ENCODE results near the gene TP53BP2. TPM values are rescaled to one million over a fixed set of nuclear protein-coding genes. Genes with fewer than 3 reads are reported as not detected.
A peak's percentile ranks its signal among the peaks of the same experiment; 100 is the strongest.
"Not testable (repeated sequence)": the region's sequence is repeated elsewhere in the genome, so short reads cannot be mapped to it uniquely, and the experiment has no call there.

Gene TP53BP2
- total RNA-seq, 4 donors from 2014 or later: 26.6 to 106 (median 43.8) TPM

- H3K4me3 ChIP-seq: no peak overlapping the region
- H3K4me1 ChIP-seq: peaks cover 67 to 88% (median 83%) of the 10 kb centered on the region in 4 donors
- TF ChIP-seq POLR2A (IDR thresholded peaks at IDR 0.05; ENCODE audit: low read depth): no peak
- TF ChIP-seq, protein P1, sequence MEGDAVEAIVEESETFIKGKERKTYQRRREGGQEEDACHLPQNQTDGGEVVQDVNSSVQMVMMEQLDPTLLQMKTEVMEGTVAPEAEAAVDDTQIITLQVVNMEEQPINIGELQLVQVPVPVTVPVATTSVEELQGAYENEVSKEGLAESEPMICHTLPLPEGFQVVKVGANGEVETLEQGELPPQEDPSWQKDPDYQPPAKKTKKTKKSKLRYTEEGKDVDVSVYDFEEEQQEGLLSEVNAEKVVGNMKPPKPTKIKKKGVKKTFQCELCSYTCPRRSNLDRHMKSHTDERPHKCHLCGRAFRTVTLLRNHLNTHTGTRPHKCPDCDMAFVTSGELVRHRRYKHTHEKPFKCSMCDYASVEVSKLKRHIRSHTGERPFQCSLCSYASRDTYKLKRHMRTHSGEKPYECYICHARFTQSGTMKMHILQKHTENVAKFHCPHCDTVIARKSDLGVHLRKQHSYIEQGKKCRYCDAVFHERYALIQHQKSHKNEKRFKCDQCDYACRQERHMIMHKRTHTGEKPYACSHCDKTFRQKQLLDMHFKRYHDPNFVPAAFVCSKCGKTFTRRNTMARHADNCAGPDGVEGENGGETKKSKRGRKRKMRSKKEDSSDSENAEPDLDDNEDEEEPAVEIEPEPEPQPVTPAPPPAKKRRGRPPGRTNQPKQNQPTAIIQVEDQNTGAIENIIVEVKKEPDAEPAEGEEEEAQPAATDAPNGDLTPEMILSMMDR (IDR thresholded peaks at IDR 0.05): no peak
- no peak for TF ChIP-seq POLR2AphosphoS5 (IDR thresholded peaks at IDR 0.05)
- TF ChIP-seq EP300 (IDR thresholded peaks at IDR 0.05): no peak
- WGBS: 40% methylated on average over 2 of the region's 7 CpGs
- H3K27ac ChIP-seq (replicated peaks in 1 of 4): peak overlapping the region; percentile 34 to 81 (median 58)
- no peaks in the 10 kb centered on the region for H3K9me3 ChIP-seq
- intact Hi-C loops (cut with DNase I): no loop called here
- DNase-seq (ENCODE audit: extremely low spot score): no peak
- peaks cover 0 to 3% (median 0%) of the 10 kb centered on the region in 4 donors for H3K36me3 ChIP-seq
- H3K27me3 ChIP-seq: no peaks in the 10 kb centered on the region
Observed at GRCh38 chr1:223737342-223737741, 108.4 kb downstream of the TP53BP2 start.

- peak overlapping the region; percentile 34 to 81 (median 58) for H3K27ac ChIP-seq (replicated peaks in 1 of 4)
Observed at GRCh38 chr1:223736638-223737037, 109.1 kb downstream of the TP53BP2 start.

GRCh38 chr1:223733898-223734852 is 111.6 kb downstream of the TP53BP2 start:
- peak overlapping the region; percentile 62 to 72 (median 68) for H3K27ac ChIP-seq (replicated peaks in 1 of 4)
- WGBS: 73% methylated on average over 20 of the region's 20 CpGs
- TF ChIP-seq EP300 (IDR thresholded peaks at IDR 0.05): no peak
- TF ChIP-seq POLR2AphosphoS5 (IDR thresholded peaks at IDR 0.05): no peak
- TF ChIP-seq, protein P1 (IDR thresholded peaks at IDR 0.05): no peak
- TF ChIP-seq POLR2A (IDR thresholded peaks at IDR 0.05; ENCODE audit: low read depth): no peak
- peaks cover 66 to 96% (median 85%) of the 10 kb centered on the region in 4 donors for H3K4me1 ChIP-seq
- H3K9me3 ChIP-seq: no peaks in the 10 kb centered on the region
- intact Hi-C loops (cut with DNase I): no loop called here
- no peaks in the 10 kb centered on the region for H3K27me3 ChIP-seq
- H3K4me3 ChIP-seq: no peak overlapping the region
- DNase-seq (ENCODE audit: extremely low spot score): no peak
- H3K36me3 ChIP-seq: peaks cover 0 to 3% (median 0%) of the 10 kb centered on the region in 4 donors

More at GRCh38 chr1:223736638-223737037, 109.1 kb downstream of the TP53BP2 start:
- DNase-seq (ENCODE audit: extremely low spot score); H3K9me3 ChIP-seq; H3K27me3 ChIP-seq; intact Hi-C loops (cut with DNase I); H3K36me3 ChIP-seq; H3K4me3 ChIP-seq: not testable (repeated sequence)
- 99% methylated on average over 5 of the region's 5 CpGs for WGBS
- peaks cover 67 to 91% (median 86%) of the 10 kb centered on the region in 4 donors for H3K4me1 ChIP-seq

GRCh38 chr1:223732993-223733798 is 112.6 kb downstream of the TP53BP2 start:
- 58% methylated on average over 6 of the region's 6 CpGs for WGBS

GRCh38 chr1:223731133-223731770 is 114.5 kb downstream of the TP53BP2 start:
- Histone ChIP-seq H3K27ac (replicated peaks in 1 of 4) (peak overlapping the region; percentile 64 to 72 (median 71)), H3K9me3 (no peaks in the 10 kb centered on the region), H3K36me3 (peaks cover 0 to 15% (median 7%) of the 10 kb centered on the region in 4 donors), H3K4me3 (no peak overlapping the region), H3K4me1 (peaks cover 66 to 96% (median 76%) of the 10 kb centered on the region in 4 donors), H3K27me3 (no peaks in the 10 kb centered on the region)
- intact Hi-C loops (cut with DNase I): no loop called here
- WGBS: 37% methylated on average over 13 of the region's 13 CpGs
- DNase-seq (ENCODE audit: extremely low spot score): no peak
- peak in 1 of 2 donors; percentile 54 for TF ChIP-seq POLR2AphosphoS5 (IDR thresholded peaks at IDR 0.05)
- TF ChIP-seq, protein P1 (IDR thresholded peaks at IDR 0.05): no peak

More at GRCh38 chr1:223732993-223733798, 112.6 kb downstream of the TP53BP2 start:
- H3K9me3 ChIP-seq: no peaks in the 10 kb centered on the region
- intact Hi-C loops (cut with DNase I): no loop called here
- TF ChIP-seq EP300 (IDR thresholded peaks at IDR 0.05): no peak
- no peak for TF ChIP-seq POLR2AphosphoS5 (IDR thresholded peaks at IDR 0.05)
- H3K4me3 ChIP-seq: no peak overlapping the region
- DNase-seq (ENCODE audit: extremely low spot score): no peak
- H3K27me3 ChIP-seq: no peaks in the 10 kb centered on the region
- peaks cover 58 to 94% (median 75%) of the 10 kb centered on the region in 4 donors for H3K4me1 ChIP-seq
- H3K27ac ChIP-seq (replicated peaks in 1 of 4): peak overlapping the region; percentile 62 to 72 (median 68)
- peaks cover 0 to 11% (median 7%) of the 10 kb centered on the region in 4 donors for H3K36me3 ChIP-seq
